HepG2 (cell line): ENCODE measurements around the gene NDUFS1. TPM values are rescaled to one million over a fixed set of nuclear protein-coding genes. Genes with fewer than 3 reads are reported as not detected.

Experiments used
- CBX1 ChIP-seq: IDR thresholded peaks from one replicate; pipeline ENCODE4 v1.6.1; 2016; ENCODE audit warnings: antibody characterized with exemption, low read depth
- EHMT2 ChIP-seq: fragments of 200-600 bp; sonication (generic); IDR thresholded peaks from 2 replicates; pipeline ENCODE4 v1.7.0; 2017; ENCODE audit warnings: antibody characterized with exemption, low read depth, low read length, borderline replicate concordance
- ISX ChIP-seq: sonication (generic); formaldehyde crosslinking; conservative IDR thresholded peaks from 2 replicates; pipeline ENCODE4 v1.5.0; 2020; ENCODE audit warnings: missing genetic modification reagents
- KAT7 ChIP-seq: IDR thresholded peaks from 2 replicates; pipeline ENCODE4 v1.6.1; 2018; ENCODE audit warnings: borderline replicate concordance, missing compliant biosample characterization
- LCORL ChIP-seq, 2 experiments: fragments of 450-650 bp in 1 of 2; sonication (generic) in 1 of 2; formaldehyde crosslinking in 1 of 2; IDR thresholded peaks; 2 replicates each; pipeline versions ENCODE4 v1.5.0 to v1.6.1; 2017 to 2020; ENCODE audit warnings: antibody characterized with exemption in 1 of 2, missing genetic modification reagents in 1 of 2
- NCOA2 ChIP-seq: sonication (generic); formaldehyde crosslinking; IDR thresholded peaks from 2 replicates; pipeline ENCODE4 v1.8.0; 2022; ENCODE audit warnings: inconsistent platforms
- NFE2 ChIP-seq: sonication (generic); formaldehyde crosslinking; IDR thresholded peaks from 2 replicates; pipeline ENCODE4 v1.4.0; 2020; ENCODE audit warnings: missing genetic modification reagents
- NFYC ChIP-seq: IDR thresholded peaks from 2 replicates; pipeline ENCODE4 v1.6.1; 2016; ENCODE audit warnings: missing genetic modification reagents, missing compliant biosample characterization
- NR2F6 ChIP-seq, 2 experiments: IDR thresholded peaks; 2 replicates each; pipeline ENCODE4 v1.6.1; 2016; ENCODE audit warnings: antibody characterized with exemption in 1 of 2, mild to moderate bottlenecking in 1 of 2
- POLR2AphosphoS2 ChIP-seq: IDR thresholded peaks from 2 replicates; pipeline ENCODE4 v1.6.1; 2011; ENCODE audit warnings: low read depth, low read length, improper control_type of control experiment
- RBAK ChIP-seq: sonication (generic); formaldehyde crosslinking; IDR thresholded peaks from 2 replicates; pipeline ENCODE4 v1.5.1; 2020; ENCODE audit warnings: mild to moderate bottlenecking, missing genetic modification reagents
- SATB2 ChIP-seq: sonication (generic); formaldehyde crosslinking; IDR thresholded peaks from 2 replicates; pipeline ENCODE4 v1.5.0; 2020; ENCODE audit warnings: missing genetic modification reagents
- TAF1 ChIP-seq: sonication (generic); formaldehyde crosslinking; IDR thresholded peaks from 2 replicates; pipeline ENCODE4 v1.4.0; 2020; ENCODE audit warnings: missing genetic modification reagents
- TBX2 ChIP-seq: sonication (generic); formaldehyde crosslinking; IDR thresholded peaks from 2 replicates; pipeline ENCODE4 v1.5.0; 2020; ENCODE audit warnings: missing genetic modification reagents, mild to moderate bottlenecking, borderline replicate concordance
- TCF12 ChIP-seq, 2 experiments: fragments of 450-650 bp in 1 of 2; sonication (generic) in 1 of 2; formaldehyde crosslinking in 1 of 2; IDR thresholded peaks; 2 replicates each; pipeline versions ENCODE4 v1.6.1 to v1.8.0; 2017 to 2022; ENCODE audit warnings: antibody characterized with exemption in 1 of 2, mild to moderate bottlenecking in 1 of 2, missing genetic modification reagents in 1 of 2, moderate library complexity in 1 of 2
- ZNF17 ChIP-seq: sonication (generic); formaldehyde crosslinking; IDR thresholded peaks from 2 replicates; pipeline ENCODE4 v1.5.0; 2020; ENCODE audit warnings: mild to moderate bottlenecking, missing genetic modification reagents
- ZNF225 ChIP-seq: sonication (generic); formaldehyde crosslinking; IDR thresholded peaks from 2 replicates; pipeline ENCODE4 v1.4.0; 2020; ENCODE audit warnings: mild to moderate bottlenecking, missing genetic modification reagents
- ZNF543 ChIP-seq: sonication (generic); formaldehyde crosslinking; IDR thresholded peaks from 2 replicates; pipeline ENCODE4 v1.4.0; 2020; ENCODE audit warnings: mild to moderate bottlenecking, missing genetic modification reagents
- ZNF652 ChIP-seq: IDR thresholded peaks from 2 replicates; pipeline ENCODE4 v1.6.1; 2016; ENCODE audit warnings: low read depth, borderline replicate concordance
- polyA plus RNA-seq, 8 experiments: library from polyadenylated mRNA; depleted of rRNA in 3 of 8; stranded (reverse) in 7 of 8; unstranded in 1 of 8; fragments of >200 nt; fragmentation: Illumina TruSeq in 4 of 8; extraction: Trizol in 4 of 8; gene quantifications; 2 replicates each; pipeline versions ENCODE4 v1.2.1 to v1.2.3, GENCODE V29; 2011 to 2016; ENCODE audit warnings: low read depth in 4 of 8, missing spikeins in 1 of 8, mixed read lengths in 1 of 8; ENCODE audit not compliant: insufficient read depth in 1 of 8
- total RNA-seq, 5 experiments: library from RNA; depleted of rRNA; stranded (reverse); fragments of >200 nt; fragmentation: Illumina TruSeq; extraction: Trizol; gene quantifications; 2 replicates each; pipeline ENCODE4 v1.2.3, GENCODE V29; 2016; ENCODE audit warnings: low read depth in 1 of 5
- TF ChIP-seq, protein P1 (sequence below): IDR thresholded peaks from 2 replicates; pipeline ENCODE4 v1.6.1; 2016; ENCODE audit warnings: missing compliant biosample characterization, missing genetic modification reagents, borderline replicate concordance
- TF ChIP-seq, protein P2 (sequence below): sonication (generic); formaldehyde crosslinking; IDR thresholded peaks from 2 replicates; pipeline ENCODE4 v1.5.1; 2020; ENCODE audit warnings: missing genetic modification reagents, mild to moderate bottlenecking, borderline replicate concordance
- TF ChIP-seq, protein P3 (sequence below): IDR thresholded peaks from 2 replicates; pipeline ENCODE4 v1.6.1; 2016; ENCODE audit warnings: missing genetic modification reagents, missing compliant biosample characterization
- TF ChIP-seq, protein P4 (sequence below): sonication (generic); formaldehyde crosslinking; IDR thresholded peaks from 2 replicates; pipeline ENCODE4 v1.5.0; 2020; ENCODE audit warnings: mild to moderate bottlenecking, missing genetic modification reagents

The NDUFS1 gene
- total and polyA plus RNA-seq, 2 of the 13 experiments (the other 11 are each of a cell fraction or from before 2014, with no cell fraction given): 139 to 242 TPM

DNA sequence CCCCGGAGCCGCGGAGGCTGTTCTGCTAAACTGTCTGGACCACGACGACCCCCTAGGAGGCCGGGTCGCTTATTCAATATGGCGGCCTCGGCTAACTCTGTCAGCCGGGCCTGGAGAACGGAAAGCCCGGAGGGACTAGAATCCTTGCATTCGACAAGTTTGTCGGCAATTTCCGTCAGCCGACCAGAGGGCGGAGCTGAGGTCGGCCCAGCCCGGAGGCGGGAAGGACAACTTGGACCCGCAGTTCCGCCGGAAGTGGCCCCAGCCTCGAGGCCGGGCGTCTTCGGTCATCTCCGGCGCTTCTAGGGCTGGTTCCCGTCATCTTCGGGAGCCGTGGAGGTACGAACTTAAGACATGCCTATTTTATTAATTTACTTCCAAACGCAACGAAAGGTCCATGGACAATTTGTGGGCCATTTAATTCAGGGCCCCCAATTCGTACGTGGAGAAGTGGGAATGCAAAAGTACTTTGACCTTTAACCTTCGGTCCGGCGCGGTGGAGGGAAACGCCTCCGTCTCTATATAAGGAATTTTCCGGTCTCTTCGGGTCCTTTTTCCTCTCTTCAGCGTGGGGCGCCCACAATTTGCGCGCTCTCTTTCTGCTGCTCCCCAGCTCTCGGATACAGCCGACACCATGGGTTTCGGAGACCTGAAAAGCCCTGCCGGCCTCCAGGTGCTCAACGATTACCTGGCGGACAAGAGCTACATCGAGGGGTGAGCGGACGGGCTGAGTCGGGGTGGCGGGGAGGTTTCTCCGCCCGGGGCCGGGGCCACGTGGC, at the start of gene NDUFS1, which contains the start of gene EEF1B2 (continued):
- TF ChIP-seq ZNF543 (CRISPR knock-in tag) (peak; percentile 95; the same call in 1 of the 2 replicates), POLR2AphosphoS2 (no peak), KAT7 (CRISPR knock-in tag) (peak; percentile 80), NFYC (peak; percentile 11; the same call in 1 of the 2 replicates), ZNF652 (CRISPR knock-in tag) (peak; percentile 40; the same call in 1 of the 2 replicates), LCORL (IDR thresholded peaks at IDR 0.05) (no peak), LCORL (CRISPR knock-in tag; IDR thresholded peaks at IDR 0.05) (no peak), NFE2 (CRISPR knock-in tag) (0 out of 2 replicates have a peak, but pooled peaks have one; percentile 15), TAF1 (peak; percentile 76), SATB2 (CRISPR knock-in tag) (no peak), ZNF17 (CRISPR knock-in tag) (no peak), ZNF225 (CRISPR knock-in tag) (no peak), TCF12 (IDR thresholded peaks at IDR 0.05) (no peak), TCF12 (CRISPR knock-in tag; IDR thresholded peaks at IDR 0.05) (peak; percentile 70; the same call in 1 of the 2 replicates), NCOA2 (CRISPR knock-in tag) (peak; percentile 39; the same call in 1 of the 2 replicates), EHMT2 (peak; percentile 30; the same call in 1 of the 2 replicates), TBX2 (peak; percentile 62; the same call in 1 of the 2 replicates), CBX1 (peak; percentile 94), RBAK (no peak), NR2F6 (IDR thresholded peaks at IDR 0.05) (peak; percentile 99), NR2F6 (CRISPR knock-in tag; IDR thresholded peaks at IDR 0.05) (peak; percentile 91), ISX (CRISPR knock-in tag) (no peak; the same call in 1 of the 2 replicates)
- TF ChIP-seq, protein P1, sequence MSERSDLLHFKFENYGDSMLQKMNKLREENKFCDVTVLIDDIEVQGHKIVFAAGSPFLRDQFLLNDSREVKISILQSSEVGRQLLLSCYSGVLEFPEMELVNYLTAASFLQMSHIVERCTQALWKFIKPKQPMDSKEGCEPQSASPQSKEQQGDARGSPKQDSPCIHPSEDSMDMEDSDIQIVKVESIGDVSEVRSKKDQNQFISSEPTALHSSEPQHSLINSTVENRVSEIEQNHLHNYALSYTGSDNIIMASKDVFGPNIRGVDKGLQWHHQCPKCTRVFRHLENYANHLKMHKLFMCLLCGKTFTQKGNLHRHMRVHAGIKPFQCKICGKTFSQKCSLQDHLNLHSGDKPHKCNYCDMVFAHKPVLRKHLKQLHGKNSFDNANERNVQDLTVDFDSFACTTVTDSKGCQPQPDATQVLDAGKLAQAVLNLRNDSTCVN: 0 out of 2 replicates have a peak, but pooled peaks have one; percentile 36
- TF ChIP-seq, protein P2, sequence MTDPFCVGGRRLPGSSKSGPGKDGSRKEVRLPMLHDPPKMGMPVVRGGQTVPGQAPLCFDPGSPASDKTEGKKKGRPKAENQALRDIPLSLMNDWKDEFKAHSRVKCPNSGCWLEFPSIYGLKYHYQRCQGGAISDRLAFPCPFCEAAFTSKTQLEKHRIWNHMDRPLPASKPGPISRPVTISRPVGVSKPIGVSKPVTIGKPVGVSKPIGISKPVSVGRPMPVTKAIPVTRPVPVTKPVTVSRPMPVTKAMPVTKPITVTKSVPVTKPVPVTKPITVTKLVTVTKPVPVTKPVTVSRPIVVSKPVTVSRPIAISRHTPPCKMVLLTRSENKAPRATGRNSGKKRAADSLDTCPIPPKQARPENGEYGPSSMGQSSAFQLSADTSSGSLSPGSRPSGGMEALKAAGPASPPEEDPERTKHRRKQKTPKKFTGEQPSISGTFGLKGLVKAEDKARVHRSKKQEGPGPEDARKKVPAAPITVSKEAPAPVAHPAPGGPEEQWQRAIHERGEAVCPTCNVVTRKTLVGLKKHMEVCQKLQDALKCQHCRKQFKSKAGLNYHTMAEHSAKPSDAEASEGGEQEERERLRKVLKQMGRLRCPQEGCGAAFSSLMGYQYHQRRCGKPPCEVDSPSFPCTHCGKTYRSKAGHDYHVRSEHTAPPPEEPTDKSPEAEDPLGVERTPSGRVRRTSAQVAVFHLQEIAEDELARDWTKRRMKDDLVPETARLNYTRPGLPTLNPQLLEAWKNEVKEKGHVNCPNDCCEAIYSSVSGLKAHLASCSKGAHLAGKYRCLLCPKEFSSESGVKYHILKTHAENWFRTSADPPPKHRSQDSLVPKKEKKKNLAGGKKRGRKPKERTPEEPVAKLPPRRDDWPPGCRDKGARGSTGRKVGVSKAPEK (CRISPR knock-in tag): no peak; the same call in none of the 2 replicates
- TF ChIP-seq, protein P3, sequence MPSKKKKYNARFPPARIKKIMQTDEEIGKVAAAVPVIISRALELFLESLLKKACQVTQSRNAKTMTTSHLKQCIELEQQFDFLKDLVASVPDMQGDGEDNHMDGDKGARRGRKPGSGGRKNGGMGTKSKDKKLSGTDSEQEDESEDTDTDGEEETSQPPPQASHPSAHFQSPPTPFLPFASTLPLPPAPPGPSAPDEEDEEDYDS (CRISPR knock-in tag): peak; percentile 97
- TF ChIP-seq, protein P4, sequence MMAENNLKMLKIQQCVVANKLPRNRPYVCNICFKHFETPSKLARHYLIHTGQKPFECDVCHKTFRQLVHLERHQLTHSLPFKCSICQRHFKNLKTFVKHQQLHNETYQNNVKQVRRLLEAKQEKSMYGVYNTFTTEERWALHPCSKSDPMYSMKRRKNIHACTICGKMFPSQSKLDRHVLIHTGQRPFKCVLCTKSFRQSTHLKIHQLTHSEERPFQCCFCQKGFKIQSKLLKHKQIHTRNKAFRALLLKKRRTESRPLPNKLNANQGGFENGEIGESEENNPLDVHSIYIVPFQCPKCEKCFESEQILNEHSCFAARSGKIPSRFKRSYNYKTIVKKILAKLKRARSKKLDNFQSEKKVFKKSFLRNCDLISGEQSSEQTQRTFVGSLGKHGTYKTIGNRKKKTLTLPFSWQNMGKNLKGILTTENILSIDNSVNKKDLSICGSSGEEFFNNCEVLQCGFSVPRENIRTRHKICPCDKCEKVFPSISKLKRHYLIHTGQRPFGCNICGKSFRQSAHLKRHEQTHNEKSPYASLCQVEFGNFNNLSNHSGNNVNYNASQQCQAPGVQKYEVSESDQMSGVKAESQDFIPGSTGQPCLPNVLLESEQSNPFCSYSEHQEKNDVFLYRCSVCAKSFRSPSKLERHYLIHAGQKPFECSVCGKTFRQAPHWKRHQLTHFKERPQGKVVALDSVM (CRISPR knock-in tag): peak; percentile 25; the same call in 1 of the 2 replicates
